DMS53 treated with DMSO at 0.1 percent for 48 hours (cell line): Measurements from ENCODE around the gene BBS9.
A peak's percentile ranks its signal among the peaks of the same experiment; 100 is the strongest.
"Not testable (repeated sequence)": the region's sequence is repeated elsewhere in the genome, so short reads cannot be mapped to it uniquely, and the experiment has no call there.

Experiments used
- DNase-seq: peaks from one replicate; lab custom pipeline; 2025; ENCODE audit not compliant: unreplicated experiment; lab: John Stamatoyannopoulos, UW

BBS9 gene

DNA sequence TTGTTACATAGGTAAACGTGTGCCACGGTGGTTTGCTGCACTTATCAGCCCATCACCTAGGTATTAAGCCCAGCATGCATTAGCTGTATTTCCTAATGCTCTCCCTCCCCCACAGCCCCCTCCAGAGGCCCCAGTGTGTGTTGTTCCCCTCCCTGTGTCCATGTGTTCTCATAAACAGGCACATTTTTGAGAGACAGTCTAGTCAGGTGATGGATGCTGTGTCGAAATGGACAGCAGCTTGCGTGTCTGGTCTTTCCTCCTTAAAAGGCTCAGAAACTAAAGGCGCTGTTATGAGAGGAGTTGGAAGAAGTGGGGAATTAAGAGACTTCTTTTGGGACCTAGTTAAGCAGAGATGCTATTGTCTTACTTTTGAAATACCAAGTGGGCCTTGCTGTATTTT is 296.0 kb downstream of the BBS9 start:
- DNase-seq = no peak

DNA sequence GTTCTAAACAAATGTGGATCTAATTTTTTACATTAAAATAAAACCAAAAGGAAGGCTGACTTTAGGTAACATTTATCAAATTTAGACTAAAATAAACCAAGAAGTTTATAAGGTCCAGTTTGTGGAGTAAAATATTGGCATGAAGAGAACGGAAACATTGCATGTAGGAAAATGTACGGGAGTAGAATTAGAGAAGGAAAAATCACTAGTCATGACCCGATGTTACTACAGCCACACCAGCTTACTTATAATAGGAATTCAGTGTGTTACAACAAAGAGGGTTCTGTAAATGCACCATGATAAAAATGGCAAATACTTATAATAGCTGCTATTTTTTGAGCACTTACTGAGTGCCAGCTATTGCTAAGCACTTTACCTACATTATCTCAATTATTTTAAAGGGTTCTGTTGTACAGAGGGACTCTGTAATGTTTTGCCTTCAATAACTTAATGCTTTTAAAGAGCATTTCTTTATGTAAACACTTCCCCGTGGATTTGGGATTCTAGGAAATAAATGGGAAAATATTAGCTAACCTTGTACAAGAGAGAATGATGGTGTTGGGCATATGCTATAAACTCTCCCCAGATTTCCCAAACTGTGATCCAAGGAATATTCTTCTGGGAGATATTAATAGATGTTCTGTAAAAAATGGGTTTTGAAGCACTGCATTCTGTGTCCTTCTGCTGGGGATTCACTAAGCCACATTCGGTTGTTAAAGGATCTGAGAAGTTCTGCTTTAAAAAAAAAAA is 296.7 kb downstream of the BBS9 start:
- DNase-seq = no peak

DNA sequence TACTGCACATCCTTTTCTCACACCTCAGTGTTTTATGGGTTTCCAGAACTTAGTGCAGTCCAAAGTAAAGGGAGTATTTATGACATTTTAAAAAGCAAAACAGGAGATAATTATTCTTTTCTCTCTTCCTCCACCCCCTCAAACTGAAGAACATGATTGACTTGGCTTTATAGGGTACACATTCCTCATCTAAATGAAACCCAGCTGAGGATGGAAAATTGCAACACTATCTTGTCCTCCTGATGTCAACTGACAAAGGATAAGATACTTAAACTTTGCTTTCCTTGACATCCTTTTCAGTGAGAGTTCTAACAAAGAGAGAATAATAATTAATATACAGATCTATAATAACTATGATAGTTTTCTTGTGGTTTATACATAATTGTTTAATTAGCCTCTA is 299.1 kb downstream of the BBS9 start:
- DNase-seq = no peak

GRCh38 chr7:33431543-33431942 is 302.2 kb downstream of the BBS9 start:
- DNase-seq = no peak

DNA sequence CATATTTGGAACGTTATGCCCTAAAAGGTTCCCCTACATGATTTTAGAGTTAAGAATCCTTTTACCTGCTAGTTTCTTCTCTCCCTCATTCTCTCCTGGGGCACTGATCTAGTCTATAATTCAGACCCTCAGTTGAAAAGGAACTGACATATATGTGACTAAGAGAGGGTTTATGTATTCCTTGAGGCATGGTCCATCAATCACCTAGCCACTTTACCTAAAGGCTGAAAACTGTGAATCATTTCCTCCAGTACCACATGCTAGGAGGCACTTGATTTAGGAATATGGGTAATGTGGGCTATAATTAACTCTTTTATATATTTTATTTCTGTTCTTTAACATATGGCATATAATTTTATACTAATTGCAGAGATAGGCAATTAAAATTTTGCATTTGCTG is 303.5 kb downstream of the BBS9 start:
- no peak for DNase-seq

DNA sequence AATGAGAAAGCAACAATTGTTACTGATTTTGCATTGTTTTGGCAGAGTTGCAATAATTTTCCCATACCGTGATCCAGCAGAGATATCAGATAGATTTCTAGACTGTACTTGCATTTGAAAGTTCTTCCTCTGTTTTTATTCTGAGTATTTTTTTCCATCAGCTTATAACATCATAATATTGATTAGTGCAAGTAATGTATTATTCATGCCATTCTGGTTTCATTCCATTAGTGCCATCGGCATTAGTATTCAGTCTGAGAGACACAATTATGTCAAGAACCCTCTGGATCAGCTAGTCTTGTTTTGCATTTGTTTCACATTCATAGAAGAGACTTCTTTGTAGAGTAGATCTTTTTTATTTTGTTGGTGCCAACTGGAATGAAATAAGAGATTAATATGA is 304.0 kb downstream of the BBS9 start:
- no peak for DNase-seq

DNA sequence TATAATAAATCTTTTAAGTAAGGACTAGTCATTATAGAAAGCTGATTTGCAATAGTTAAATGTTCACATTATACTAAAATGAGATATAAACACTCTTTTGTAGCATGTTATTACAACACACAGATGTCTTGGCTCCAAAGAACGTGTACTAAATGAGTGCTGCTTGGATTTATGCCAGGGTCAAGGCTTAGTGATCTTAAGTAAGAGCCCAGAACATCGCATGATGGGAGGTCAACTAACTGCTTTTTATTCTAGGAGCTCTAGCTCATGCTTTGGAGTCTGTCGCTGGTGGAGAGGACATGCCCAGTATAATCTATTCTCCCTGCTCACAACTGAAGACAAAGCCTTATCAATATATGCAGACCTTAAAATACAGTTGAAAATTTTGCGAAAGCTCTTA is 315.1 kb downstream of the BBS9 start:
- DNase-seq = no peak

GRCh38 chr7:33446551-33446950 is 317.2 kb downstream of the BBS9 start:
- peak; percentile 9 for DNase-seq

- no peak for DNase-seq
These were observed 318.7 kb downstream of the BBS9 start for GRCh38 chr7:33448035-33448434.

DNA sequence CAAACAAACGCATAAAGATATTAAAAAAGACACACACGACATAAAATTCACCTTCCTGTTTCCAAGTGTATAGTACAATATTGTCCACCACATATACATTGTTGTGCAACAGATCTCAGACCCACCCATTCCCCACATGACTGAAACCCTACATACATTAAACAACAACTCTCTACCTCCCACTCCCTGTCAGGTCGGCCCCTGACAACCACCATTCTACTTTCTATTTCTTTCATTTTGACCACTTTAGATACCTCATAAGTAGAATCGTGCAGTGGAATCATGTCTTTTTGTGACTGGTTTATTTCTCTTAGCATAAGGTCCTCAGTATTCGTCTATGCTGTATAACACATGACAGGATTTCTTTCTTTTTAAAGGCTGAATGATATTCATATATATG is 320.5 kb downstream of the BBS9 start:
- no peak for DNase-seq

DNA sequence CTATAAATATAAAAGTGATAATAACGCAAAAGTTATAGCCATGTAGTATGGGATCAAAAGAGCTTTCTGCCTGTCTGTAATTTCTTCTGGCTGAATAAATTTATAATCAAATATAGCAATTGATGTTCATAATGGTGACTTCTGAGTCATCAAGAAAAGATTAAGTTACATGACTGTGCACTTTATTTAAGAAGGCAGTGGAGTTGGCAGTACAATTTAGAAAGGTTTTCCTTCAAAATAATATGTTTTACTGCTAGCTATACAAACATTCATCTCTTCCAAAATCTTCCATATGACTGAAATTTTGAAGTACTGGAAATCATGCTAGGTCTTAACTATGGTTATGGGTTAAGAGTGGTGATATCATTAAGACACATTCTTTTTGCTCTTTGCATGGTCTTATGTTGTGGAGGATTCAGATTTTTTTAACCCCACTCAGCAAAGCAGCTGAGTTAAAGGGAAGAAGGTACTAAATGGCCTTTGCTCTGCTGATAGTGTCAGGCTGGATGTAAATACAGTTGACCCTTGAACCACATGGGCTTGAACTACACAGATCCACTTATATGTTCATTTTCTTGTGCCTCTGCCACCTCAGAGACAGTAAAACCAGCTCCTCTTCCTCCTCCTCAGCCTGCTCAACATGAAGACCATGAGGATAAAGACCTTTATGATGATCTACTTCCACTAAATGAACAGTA is 323.6 kb downstream of the BBS9 start:
- DNase-seq = no peak

- no peak for DNase-seq
These were observed 327.7 kb downstream of the BBS9 start for GRCh38 chr7:33457039-33457438.

DNA sequence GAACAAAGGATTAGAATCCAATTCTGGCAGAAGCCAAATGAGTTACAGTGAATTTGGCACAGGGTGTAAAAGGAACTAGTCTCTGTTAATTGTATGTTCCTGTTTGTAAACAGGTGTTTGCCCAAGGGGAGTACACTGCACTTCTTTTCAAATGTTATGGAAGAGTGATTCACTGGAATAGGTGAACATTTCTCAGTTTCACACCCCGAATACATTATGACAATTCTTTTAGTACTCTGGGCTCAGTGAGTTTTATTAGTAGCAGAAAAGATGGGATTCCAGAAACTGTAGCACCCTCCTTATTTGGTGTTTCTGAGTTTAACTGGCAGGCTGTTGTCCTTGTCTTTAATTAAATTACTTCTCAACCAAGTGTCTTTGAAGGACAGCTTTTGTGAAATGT is 329.2 kb downstream of the BBS9 start:
- no peak for DNase-seq

DNA sequence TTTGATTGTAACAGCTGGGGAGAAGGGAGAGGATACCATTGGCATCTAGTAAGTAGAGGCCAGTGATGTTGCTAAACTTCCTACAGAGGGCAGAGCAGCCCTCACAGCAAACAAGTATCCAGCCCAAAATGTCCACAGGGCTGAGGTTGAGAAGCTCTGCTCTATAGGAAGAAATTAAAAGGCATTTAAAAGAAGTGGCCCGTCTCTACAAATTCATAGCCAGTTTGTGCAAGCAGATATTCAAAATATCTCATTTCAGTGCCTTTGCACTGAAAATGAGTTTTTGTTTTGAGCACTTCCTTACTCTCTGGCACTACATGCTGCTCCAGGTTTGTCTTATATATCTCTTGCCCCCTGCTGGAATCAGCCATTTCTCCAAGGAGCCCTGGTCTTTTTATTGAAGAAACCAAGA is 330.0 kb downstream of the BBS9 start:
- DNase-seq = peak; percentile 66

- DNase-seq = no peak
These were observed 333.8 kb downstream of the BBS9 start for GRCh38 chr7:33463131-33463530.

GRCh38 chr7:33466203-33466602 is 336.8 kb downstream of the BBS9 start:
- no peak for DNase-seq

DNA sequence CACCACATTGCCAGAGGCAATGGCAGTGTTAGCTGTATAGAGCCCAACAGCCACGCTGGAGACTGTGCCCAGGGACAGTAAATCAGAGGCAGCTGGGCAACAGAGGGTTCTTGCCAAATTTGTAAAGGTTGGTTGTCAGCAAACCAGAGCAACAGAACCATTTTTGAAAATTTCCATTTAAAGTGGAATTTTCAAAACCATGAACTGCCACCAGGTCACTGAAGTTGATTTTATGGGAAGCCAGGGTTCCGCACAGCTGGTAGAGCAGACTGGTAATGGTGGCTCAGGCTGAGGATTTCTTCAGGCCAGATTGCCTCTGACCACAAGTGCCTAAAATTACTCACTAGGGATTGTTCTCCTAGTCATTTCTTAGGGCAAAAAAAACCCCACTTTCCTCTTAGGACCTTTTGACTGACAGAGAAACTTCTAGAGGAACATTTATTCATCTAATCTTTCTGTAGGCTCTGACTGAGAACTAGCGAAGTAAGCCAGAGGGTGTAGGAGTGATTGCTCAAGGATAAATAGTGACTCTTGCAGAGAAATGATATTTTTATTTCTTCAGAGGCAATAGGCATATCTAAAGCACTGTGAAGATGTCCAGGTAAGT is 342.4 kb downstream of the BBS9 start:
- no peak for DNase-seq

DNA sequence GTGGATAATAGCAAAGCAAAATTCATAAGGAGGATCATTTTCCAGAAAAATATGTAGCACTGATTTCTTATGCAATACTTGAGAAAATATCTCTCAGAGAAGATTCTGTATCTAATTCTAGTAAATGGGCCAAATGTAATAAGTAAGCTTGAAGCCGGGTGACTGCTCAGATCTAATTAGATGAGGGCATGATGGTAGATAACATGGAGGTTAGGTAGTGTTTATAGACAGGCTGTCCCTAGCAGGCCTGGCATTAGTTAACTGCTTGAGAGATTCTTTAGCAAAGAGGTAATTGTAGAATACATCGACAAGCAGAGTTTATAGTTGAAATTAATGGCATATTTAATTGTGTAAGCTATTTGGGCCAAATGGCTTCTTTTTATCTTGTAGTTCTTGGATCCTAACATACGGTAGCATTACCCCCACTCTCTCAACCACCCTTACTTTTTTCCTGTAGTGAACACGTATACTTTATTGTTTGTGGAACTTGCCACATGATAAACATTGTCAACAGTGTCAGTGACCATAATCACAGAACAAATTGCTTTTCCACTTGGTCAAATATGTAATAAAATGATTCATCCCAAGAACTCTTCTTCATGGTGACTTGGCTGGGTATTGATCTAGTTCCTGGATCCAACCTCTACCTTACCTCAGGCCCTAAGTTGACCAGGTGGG is 343.1 kb downstream of the BBS9 start:
- no peak for DNase-seq

DNA sequence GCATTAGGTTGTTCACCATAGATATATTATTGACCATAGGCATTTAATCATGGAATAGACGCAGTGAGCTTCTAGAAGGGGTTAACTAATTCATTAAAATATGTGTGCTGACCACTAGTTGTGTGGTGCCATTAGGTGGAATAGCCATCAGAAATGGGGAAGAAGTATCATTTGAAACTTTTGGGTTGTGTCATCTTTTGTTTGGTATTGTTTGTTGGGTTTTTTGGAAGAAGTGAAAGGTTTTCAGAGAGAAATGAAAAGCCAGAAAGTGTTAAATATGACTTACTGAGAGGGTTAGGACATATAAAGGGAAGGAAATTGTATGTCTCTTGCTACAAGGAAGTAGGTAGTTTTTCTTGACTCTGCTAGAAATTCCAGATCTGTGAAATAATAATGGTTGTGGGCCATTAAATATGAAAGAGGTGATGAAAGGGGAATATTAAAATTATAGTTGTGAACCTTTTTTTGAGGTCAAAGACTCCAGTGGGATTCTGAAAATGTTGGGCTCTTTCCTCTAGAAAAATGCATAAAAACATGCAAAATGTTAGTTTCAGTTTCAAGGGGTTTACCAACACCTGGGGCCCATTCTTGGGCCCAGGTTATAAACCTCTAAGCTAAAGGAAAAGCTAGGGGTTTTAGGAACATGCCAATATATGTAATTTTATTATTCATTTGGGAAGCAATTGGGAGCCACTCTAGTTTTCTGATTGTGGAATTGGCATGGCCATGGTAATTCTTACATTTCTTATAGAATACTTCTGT is 348.5 kb downstream of the BBS9 start:
- no peak for DNase-seq

GRCh38 chr7:33484476-33484875 is 355.1 kb downstream of the BBS9 start:
- DNase-seq = not testable (repeated sequence)
